HS-27A (cell line): ENCODE results near the gene CDCA4.
A peak's percentile ranks its signal among the peaks of the same experiment; 100 is the strongest.
"Not testable (repeated sequence)": the region's sequence is repeated elsewhere in the genome, so short reads cannot be mapped to it uniquely, and the experiment has no call there.

ENCODE experiments used
- DNase-seq: peaks from one replicate; pipeline ENCODE4 v3.0.0-alpha.2; 2012; ENCODE audit warnings: low read depth, missing footprints

CDCA4 gene

DNA sequence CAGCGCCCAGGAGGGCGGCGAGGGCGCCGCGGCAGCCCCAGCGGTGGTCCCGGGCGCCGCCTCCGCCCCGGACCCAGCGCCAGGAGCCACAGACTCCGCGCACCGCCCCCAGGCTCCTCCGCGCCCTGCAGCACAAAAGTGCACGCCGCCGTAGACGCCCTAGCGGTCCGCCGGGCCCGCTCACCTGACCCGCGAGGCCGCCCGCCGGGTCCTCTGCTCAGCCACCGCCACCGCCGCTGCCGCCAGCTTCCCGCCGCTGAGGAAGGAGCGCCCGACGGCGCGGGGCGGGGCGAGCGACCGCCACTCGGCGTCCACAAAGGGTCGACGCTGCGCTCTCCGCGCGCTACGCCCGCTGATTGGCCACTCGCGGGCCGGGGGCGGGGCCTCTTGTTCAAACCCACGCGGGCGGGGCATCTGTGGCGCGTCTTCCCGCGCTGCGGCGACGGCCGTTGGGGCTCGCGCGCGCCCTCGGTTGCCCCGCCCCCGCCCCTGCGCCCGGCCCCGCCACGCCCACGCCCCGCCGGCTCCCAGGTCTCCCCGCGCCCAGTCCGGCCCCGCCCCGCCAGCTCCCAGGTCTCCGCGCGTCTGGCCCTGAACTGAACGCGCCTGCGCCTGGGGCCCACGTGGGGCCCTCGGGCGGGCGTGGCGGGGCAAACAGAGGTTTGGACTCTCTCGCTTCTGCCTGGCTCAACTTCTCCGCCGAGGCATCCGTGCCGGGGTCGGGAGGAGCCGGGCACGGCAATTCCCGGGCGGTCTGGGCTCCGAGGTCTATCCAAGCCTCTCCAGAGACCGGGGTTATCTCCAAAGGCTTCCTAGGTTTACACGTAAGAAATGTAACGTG, at the start of gene CDCA4:
CDCA4 (minus strand) TSS at position 269 of the 841 bp plus-strand sequence. CDS start 9,154 bp downstream, outside the sequence.
- DNase-seq = peak; percentile 83

- no peak for DNase-seq
Observed at GRCh38 chr14:105069871-105070759, 49.2 kb upstream of the CDCA4 start.

- no peak for DNase-seq
Observed at GRCh38 chr14:105069522-105069870, 48.6 kb upstream of the CDCA4 start.

- DNase-seq = no peak
Observed at GRCh38 chr14:105068818-105069217, 47.9 kb upstream of the CDCA4 start.

DNA sequence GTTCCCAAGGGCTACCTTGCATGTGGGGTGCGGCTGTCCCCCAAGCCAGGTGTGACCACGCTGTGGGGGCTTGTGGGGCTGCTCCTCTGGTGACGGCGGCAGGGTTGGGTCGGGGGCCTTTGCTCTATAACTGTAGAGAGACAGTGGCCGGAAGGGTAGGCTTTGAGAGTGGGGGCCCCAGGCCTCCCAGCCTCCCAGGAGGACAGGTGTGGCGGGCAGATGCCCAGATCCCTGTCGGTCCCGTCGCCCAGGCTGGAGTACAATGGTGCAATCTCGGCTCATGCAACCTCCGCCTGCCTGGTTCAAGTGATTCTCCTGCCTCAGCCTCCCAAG, 47.1 kb upstream of the CDCA4 start:
- DNase-seq = no peak

GRCh38 chr14:105067140-105067968, 46.5 kb upstream of the CDCA4 start:
- no peak for DNase-seq

DNA sequence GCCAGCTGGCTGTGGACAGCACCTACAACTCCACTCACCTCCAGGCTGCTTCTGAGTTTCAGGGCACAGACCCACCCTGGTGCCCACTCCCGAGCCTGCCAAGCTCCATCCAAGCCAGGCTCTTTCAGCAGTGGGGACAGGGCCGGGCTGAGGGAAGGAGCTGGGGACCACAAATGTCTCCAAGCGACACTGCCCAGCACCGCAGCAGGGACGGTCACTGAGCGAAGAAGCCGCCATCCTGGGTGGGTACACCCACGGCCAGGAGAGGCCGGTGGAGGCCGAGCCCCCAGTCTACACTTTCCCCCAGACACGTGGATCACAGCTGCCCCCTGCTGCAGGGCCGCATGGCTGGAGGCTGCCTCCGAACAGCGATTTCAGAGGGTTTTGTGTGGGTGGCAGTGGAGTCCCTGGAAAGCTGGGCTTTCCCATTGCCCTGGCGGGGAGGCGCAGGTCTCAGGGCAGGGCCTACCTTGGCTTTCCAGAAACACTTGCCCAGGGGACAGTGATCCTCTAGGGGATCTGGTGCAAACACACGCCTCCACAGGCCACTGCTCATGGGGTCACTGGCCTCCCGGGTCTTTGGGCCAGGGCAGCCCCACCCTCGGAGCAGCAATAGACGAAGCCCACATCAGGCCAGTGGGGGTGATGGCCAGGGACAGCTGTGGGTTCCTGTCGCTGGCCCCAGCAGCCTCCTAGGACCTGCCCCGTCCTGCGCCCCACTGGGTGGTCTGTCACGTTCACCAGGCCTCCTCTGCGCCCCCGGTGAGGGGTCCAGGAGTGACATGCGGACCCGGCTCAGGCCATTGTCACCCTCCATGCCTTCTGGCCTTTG, 45.6 kb upstream of the CDCA4 start:
- no peak for DNase-seq

GRCh38 chr14:105065280-105066228, 44.7 kb upstream of the CDCA4 start, which contains the start of gene GPR132:
Gene GPR132, minus strand, starts transcription at chr14:105065430. Its CDS starts 10,010 bp downstream, at chr14:105055420.
- DNase-seq = no peak

DNA sequence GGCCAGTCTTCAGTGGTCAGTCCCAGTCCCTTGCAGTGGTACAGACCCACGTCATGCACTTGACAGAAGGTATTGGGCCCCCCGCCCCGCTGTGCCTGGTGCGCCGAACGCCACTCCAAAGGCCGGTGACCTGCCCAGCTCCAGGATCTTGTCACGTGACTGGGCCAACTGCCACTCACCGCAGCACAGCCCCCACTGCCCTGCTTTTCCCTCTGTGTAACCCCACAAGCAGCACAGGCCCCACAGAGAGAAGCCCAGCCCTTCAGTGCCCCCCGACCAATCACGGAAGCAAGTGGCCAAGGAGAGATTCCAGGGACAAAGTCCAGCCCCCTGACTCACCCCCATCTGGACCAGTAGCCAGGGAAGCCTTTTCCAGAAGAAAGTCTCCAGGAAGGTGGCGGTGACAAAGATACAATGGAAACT, 43.8 kb upstream of the CDCA4 start:
- no peak for DNase-seq

GRCh38 chr14:105064001-105064400, 43.1 kb upstream of the CDCA4 start:
- DNase-seq = no peak

DNA sequence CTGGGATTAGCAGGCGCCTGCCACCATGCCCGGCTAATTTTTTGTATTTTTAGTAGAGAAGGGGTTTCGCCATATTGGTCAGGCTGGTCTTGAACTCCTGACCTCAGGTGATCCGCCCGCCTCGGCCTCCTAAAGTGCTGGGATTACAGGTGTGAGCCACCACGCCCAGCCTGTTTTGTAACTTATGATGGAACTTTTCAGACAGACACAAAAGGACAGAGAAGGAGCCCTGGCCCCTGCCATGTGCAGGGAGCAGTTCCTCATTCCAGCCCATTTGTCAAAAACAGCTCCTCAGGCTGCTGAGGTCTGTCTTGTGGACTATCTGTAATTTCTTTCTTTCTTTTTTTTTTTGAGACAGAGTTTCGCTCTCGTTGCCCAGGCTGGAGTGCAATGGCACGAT, 42.6 kb upstream of the CDCA4 start:
- not testable (repeated sequence) for DNase-seq

GRCh38 chr14:105063056-105063455, 42.2 kb upstream of the CDCA4 start:
- DNase-seq = no peak

DNA sequence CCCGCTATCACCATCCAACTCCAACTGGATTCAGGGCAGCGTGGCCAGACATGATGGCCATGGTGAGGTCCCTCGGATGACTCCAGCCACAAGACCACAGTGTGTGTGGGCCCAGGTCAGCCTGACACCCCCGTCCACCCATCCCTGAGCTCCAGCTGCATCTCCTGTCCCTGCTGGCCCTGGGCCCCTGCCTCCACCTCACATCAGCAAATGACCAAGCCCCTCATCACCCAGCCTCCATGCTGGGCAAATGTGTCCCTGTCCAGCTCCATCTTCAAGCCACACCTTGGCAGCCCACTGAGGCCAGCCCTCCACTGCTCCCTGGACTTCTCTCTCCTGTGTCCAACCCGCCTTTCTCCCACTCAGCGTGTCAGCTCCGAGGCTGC, 41.2 kb upstream of the CDCA4 start:
- no peak for DNase-seq

- DNase-seq = no peak
Observed at GRCh38 chr14:105061428-105062047, 40.7 kb upstream of the CDCA4 start.

DNA sequence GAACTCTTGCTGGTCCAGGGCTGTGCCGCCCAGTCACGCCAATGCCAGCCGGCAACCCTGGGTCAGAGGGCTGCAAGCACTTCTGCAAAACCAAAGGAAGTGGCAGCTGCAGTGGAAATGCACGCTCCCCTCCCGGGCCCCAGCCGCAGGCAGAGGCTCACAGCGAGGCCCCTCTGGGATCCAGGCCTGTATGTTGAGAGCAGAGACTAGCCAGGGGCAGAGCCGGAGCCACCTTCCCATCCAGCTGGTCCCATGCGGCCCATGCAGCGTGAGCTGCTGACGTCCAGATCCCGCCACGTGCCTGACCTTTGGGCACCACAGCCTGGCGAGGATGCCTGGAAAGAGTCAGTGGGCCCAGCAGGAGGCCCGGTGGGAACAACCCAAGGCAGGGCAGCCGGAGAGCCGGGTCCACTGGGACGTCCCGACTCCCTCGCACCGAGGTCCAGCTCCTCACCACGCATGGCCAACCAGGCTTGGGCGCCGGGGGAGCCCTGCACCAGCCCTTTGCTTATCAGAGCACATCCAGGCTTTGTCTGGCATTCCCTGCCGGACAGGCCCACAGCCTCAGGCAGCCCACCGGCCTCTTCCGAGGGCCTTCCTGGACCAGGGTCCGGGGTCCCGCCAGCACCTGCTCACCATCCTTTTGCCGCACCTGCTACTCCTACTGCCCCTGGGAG, 40.0 kb upstream of the CDCA4 start:
- no peak for DNase-seq

DNA sequence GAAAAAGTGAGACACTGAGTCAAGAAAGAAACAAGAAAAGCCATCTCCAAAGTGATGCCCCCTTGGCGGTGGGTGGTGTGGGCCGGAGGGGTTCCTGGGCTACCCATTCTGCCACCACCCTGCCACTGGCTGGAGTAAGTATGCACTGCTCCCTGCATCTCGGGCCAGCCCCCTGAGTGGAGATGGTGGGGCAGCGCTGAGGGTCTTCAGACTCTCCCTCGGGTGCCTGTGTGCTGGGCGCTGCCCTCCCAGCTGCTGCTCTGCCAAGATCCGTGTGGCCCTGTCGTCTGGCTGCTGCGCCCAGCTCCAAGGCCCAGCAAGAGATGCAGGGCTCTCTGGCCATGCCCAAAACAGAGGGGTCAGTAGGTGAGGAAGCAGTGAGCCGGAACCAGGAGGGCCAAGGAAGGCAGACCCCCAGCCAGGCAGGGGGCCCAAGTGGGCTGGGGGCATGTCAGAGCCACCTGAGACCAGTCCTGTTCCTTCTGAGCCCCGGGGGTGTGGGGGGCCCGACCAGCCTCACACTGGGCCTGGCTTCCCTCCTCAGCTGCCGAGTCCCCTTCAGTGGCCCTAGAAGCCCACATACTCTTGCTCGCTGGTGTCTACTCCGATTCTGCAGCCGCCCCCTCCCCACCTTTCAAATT, 39.2 kb upstream of the CDCA4 start:
- DNase-seq = no peak

DNA sequence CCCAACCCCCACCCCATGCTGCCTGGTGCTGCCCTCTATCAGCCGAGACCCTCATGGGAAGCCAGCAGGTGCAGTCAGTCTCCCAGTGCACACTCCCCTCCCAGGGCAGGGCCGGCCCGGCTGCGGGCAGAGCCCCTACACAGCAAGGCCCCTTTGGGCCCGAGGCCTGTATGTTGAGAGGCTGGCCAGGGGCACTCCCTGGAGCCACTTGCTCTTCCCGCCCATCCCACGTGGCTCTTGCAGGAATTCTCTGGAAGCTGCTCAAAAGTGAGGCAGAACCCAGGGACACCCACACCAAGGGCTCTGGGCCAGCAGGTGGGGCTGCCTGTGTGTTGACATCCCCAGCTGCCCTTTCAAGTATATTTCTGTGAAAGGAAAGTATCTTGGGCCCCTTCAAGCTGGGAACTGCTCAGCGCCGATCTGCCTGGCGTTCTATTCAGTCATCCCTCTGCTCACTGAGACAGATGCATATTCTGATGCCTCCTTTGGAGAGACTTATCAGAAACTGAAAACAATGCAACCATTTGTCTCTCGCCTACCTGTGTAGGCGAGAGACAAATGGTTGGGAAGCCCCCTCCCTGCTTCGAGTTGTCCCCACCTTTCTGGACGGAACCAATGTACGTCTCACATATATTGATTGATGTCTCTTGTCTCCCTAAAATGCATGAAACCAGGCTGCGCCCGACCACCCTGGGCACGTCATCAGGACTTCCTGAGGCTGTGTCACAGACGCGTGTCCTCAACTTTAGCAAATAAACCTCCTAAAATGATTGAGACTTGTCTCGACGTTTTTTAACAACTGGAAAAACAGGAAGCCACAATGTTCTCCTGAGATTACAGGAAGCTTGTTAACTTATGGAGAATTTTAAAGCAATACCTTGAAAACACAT, 38.4 kb upstream of the CDCA4 start:
- DNase-seq = no peak
